Breast epithelium (tissue), 4 donors: ENCODE results near the gene PRDM16. TPM values are rescaled to one million over a fixed set of nuclear protein-coding genes. Genes with fewer than 3 reads are reported as not detected.

Experiments used
- DNase-seq, 2 donors: peaks; one replicate each; pipeline ENCODE4 v3.0.0-alpha.2; 2019; ENCODE audit warnings: low spot score in 2 of 2
- H3K27ac ChIP-seq, 2 donors: fragments of 200-600 bp; sonication (generic) in 1 of 2; one replicate each; pipeline ENCODE4 v1.5.1; 2016 to 2019; ENCODE audit warnings: mild to moderate bottlenecking in 1 of 2
- H3K27me3 ChIP-seq, 2 donors: fragments of 200-600 bp; sonication (generic) in 1 of 2; one replicate each; pipeline versions ENCODE4 v1.5.1 to v1.6.0; 2017 to 2019; ENCODE audit warnings: control low read depth in 1 of 2, mild to moderate bottlenecking in 1 of 2
- H3K36me3 ChIP-seq: fragments of 200-600 bp; one replicate; pipeline ENCODE4 v1.5.1; 2019
- H3K4me1 ChIP-seq, 2 donors: fragments of 200-600 bp; sonication (generic); one replicate each; pipeline ENCODE4 v1.5.1; 2016 to 2019; ENCODE audit warnings: control low read depth in 1 of 2
- H3K4me3 ChIP-seq, 3 donors: fragments of 200-600 bp; sonication (generic); 1 replicate in 2 of 3; 2 replicates in 1 of 3; pipeline ENCODE4 v1.5.1; 2016 to 2019; ENCODE audit warnings: mild to moderate bottlenecking in 3 of 3, moderate library complexity in 2 of 3
- H3K9me3 ChIP-seq, 2 donors: fragments of 200-600 bp; sonication (generic) in 1 of 2; one replicate each; pipeline ENCODE4 v1.5.1; 2016 to 2019; ENCODE audit warnings: control low read depth in 1 of 2
- POLR2A ChIP-seq: fragments of 450-650 bp; IDR thresholded peaks from one replicate; pipeline ENCODE4 v1.6.1; 2016; ENCODE audit warnings: antibody characterized with exemption, mild to moderate bottlenecking, moderate library complexity
- POLR2AphosphoS5 ChIP-seq, 3 donors: sonication (generic); formaldehyde crosslinking; IDR thresholded peaks; one replicate each; pipeline ENCODE4 v1.6.1; 2017; ENCODE audit warnings: antibody characterized with exemption in 3 of 3
- intact Hi-C: fragments of 100-400 bp; cut with DNase I; formaldehyde crosslinking; loops from one replicate; pipeline ENCODE4 v1.15.1; 2023; ENCODE audit warnings: low total_unique reads
- total RNA-seq, 3 donors: library from RNA; depleted of rRNA; stranded (reverse); fragments of >200 nt; gene quantifications; one replicate each; pipeline ENCODE4 v1.1.0, GENCODE V29; 2016
- TF ChIP-seq, protein P1 (sequence below), 3 donors: fragments of 450-650 bp; IDR thresholded peaks; one replicate each; pipeline ENCODE4 v1.5.1; 2016 to 2017; ENCODE audit warnings: antibody characterized with exemption in 3 of 3, mild to moderate bottlenecking in 3 of 3, moderate library complexity in 3 of 3

The PRDM16 gene
- total RNA-seq, 3 donors from 2014 or later: 0.48 to 3.8 (median 3.6) TPM

- TF ChIP-seq POLR2A (no peak), POLR2AphosphoS5 (IDR thresholded peaks at IDR 0.05) (no peak)
- TF ChIP-seq, protein P1, sequence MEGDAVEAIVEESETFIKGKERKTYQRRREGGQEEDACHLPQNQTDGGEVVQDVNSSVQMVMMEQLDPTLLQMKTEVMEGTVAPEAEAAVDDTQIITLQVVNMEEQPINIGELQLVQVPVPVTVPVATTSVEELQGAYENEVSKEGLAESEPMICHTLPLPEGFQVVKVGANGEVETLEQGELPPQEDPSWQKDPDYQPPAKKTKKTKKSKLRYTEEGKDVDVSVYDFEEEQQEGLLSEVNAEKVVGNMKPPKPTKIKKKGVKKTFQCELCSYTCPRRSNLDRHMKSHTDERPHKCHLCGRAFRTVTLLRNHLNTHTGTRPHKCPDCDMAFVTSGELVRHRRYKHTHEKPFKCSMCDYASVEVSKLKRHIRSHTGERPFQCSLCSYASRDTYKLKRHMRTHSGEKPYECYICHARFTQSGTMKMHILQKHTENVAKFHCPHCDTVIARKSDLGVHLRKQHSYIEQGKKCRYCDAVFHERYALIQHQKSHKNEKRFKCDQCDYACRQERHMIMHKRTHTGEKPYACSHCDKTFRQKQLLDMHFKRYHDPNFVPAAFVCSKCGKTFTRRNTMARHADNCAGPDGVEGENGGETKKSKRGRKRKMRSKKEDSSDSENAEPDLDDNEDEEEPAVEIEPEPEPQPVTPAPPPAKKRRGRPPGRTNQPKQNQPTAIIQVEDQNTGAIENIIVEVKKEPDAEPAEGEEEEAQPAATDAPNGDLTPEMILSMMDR (IDR thresholded peaks at IDR 0.05): no peak
- H3K9me3 ChIP-seq: peaks cover 6 to 11% of the 10 kb centered on the region in 2 donors
- H3K4me1 ChIP-seq: no peaks in the 10 kb centered on the region
- H3K27ac ChIP-seq: no peak overlapping the region
- no peaks in the 10 kb centered on the region for H3K27me3 ChIP-seq
- DNase-seq: no peak
- intact Hi-C loops: no loop called here
- H3K4me3 ChIP-seq: no peak overlapping the region
- no peaks in the 10 kb centered on the region for H3K36me3 ChIP-seq
Measured at GRCh38 chr1:3192361-3192760, 123.4 kb downstream of the PRDM16 start.

- intact Hi-C loops: no loop called here
- H3K27me3 ChIP-seq: no peaks in the 10 kb centered on the region
- TF ChIP-seq POLR2AphosphoS5 (IDR thresholded peaks at IDR 0.05) (no peak), POLR2A (no peak)
- TF ChIP-seq, protein P1 (IDR thresholded peaks at IDR 0.05): no peak
- no peaks in the 10 kb centered on the region for H3K36me3 ChIP-seq
- peaks cover 6 to 11% of the 10 kb centered on the region in 2 donors for H3K9me3 ChIP-seq
- DNase-seq: no peak
- H3K4me3 ChIP-seq: no peak overlapping the region
- no peaks in the 10 kb centered on the region for H3K4me1 ChIP-seq
- no peak overlapping the region for H3K27ac ChIP-seq
Measured at GRCh38 chr1:3192825-3193224, 123.8 kb downstream of the PRDM16 start.

DNA sequence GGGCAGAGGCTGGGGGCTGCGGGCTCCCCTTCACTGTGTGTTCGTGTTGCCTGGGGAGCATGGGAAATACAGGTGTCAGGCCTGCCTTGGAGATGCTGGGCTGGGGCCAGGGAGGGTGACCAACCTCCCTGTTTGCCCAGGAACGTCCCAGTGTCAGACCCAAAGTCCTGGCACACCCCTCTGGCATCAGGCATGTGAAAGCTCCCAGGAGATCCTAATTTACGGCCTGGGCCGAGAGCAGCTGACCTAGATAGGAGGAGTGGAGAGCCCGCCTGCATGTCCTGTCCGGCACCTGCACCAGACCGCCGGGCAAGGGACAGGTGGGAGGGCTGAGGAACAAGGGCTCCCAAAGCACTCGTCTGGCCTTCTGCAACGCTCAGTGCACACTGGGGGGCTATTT is 124.8 kb downstream of the PRDM16 start:
- TF ChIP-seq POLR2AphosphoS5 (IDR thresholded peaks at IDR 0.05) (no peak), POLR2A (no peak)
- TF ChIP-seq, protein P1 (IDR thresholded peaks at IDR 0.05): no peak
- DNase-seq: no peak
- intact Hi-C loops: no loop called here
- Histone ChIP-seq H3K27me3 (no peaks in the 10 kb centered on the region), H3K9me3 (peaks cover 6 to 11% of the 10 kb centered on the region in 2 donors), H3K4me3 (no peak overlapping the region), H3K36me3 (no peaks in the 10 kb centered on the region), H3K27ac (peak overlapping the region in 1 of 2 donors; percentile 38), H3K4me1 (no peaks in the 10 kb centered on the region)

DNA sequence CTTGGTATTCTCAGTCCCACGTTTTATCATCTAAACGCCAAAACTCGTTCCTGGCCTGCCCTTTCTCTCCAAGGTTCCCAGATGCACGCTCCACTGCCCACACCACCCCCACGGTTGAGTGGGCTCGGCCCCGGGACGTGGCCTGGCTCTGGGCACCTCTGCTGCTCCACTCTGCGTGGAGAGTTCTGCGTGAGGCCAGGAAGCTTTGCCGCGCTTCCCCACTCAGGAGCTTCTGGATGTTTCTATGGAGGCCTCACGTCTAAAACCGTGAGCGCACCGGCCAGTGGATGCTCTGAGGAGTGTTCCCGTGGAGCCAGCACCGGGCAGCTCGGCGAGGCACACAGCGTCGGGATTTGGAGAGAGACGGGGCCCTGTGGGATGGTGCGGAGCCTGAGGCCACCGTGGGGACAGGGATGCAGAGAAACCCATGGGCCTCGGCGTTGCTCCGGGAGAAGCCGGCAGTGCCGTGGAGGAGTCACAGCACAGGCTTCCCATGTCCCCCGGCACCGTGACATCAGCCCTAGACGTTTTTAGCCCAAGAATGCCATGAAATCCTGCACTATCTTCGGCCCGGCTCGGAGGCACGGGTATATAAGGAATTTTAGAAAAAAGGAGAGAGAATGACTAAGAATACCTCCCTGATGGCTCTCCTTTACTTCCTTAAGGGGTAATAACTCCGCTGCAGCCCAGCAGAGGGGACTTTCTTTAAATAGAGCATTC is 125.9 kb downstream of the PRDM16 start:
- DNase-seq: no peak
- H3K27ac ChIP-seq: peak overlapping the region in 1 of 2 donors; percentile 52
- H3K9me3 ChIP-seq: peaks cover 6 to 11% of the 10 kb centered on the region in 2 donors
- H3K36me3 ChIP-seq: no peaks in the 10 kb centered on the region
- TF ChIP-seq POLR2A (no peak), POLR2AphosphoS5 (IDR thresholded peaks at IDR 0.05) (no peak)
- TF ChIP-seq, protein P1 (IDR thresholded peaks at IDR 0.05): no peak
- H3K27me3 ChIP-seq: no peaks in the 10 kb centered on the region
- no peaks in the 10 kb centered on the region for H3K4me1 ChIP-seq
- intact Hi-C loops: no loop called here
- no peak overlapping the region for H3K4me3 ChIP-seq

- Histone ChIP-seq H3K4me3 (no peak overlapping the region), H3K27ac (peak overlapping the region in 1 of 2 donors; percentile 71), H3K36me3 (no peaks in the 10 kb centered on the region), H3K4me1 (no peaks in the 10 kb centered on the region), H3K27me3 (no peaks in the 10 kb centered on the region), H3K9me3 (peaks cover 6 to 11% of the 10 kb centered on the region in 2 donors)
- DNase-seq: no peak
- intact Hi-C loops: no loop called here
- TF ChIP-seq POLR2AphosphoS5 (IDR thresholded peaks at IDR 0.05) (no peak), POLR2A (no peak)
- TF ChIP-seq, protein P1 (IDR thresholded peaks at IDR 0.05): no peak
Measured at GRCh38 chr1:3195480-3195815, 126.4 kb downstream of the PRDM16 start.
